ENCODE data around the gene PPM1B. TPM values are rescaled to one million over a fixed set of nuclear protein-coding genes. Genes with fewer than 3 reads are reported as not detected.

Gene PPM1B
- total and polyA plus RNA-seq, 5 experiments from 2014 or later, result 43.3 to 88.0 (median 54.5) TPM

GRCh38 chr2:44186810-44187209 lies 18.1 kb downstream of the PPM1B start:
- Mint-ChIP-seq H3K27me3 (no peaks in the 10 kb centered on the region), H3K4me3 (peak overlapping the region in 9 of 10 donors; percentile 1 to 57 (median 25)), H3K9me3 (no peaks in the 10 kb centered on the region), H3K36me3 (peaks cover 5 to 46% (median 12%) of the 10 kb centered on the region in 3 donors), H3K4me1 (peaks cover 35 to 90% (median 89%) of the 10 kb centered on the region in 4 donors), H3K27ac (peak overlapping the region in 8 of 10 donors; percentile 0 to 97 (median 22))
- POLR2A ChIA-PET, result no interaction called here
- DNase-seq (no peak), ATAC-seq (no peak)

DNA sequence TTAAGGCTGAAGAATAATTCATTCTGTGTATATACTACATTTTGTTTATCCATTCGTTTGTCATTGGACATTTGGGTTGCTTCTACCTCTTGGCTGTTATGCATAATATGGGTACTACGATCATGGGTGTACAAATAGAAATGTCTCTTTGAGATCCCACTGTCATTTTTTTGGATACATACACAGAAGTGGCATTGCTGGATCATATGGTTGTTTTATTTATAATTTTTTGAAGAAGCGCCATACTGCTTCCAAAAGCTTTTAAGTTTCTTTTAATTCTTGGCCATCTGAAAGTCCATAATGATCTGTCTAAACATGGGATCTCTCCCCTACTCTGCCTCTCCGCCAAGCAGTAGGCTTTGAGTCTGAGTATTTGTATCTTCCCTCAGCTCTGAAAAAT lies 18.6 kb downstream of the PPM1B start:
- H3K4me3 Mint-ChIP-seq, result peak overlapping the region in 8 of 10 donors; percentile 4 to 57 (median 32)
- ATAC-seq (no peak), DNase-seq (no peak)
- H3K9me3 Mint-ChIP-seq, result no peaks in the 10 kb centered on the region
- H3K27ac Mint-ChIP-seq, result peak overlapping the region in 4 of 10 donors; percentile 0 to 13 (median 6)
- POLR2A ChIA-PET, result no interaction called here
- no peaks in the 10 kb centered on the region for H3K27me3 Mint-ChIP-seq
- peaks cover 36 to 91% (median 89%) of the 10 kb centered on the region in 4 donors for H3K4me1 Mint-ChIP-seq
- peaks cover 5 to 48% (median 12%) of the 10 kb centered on the region in 3 donors for H3K36me3 Mint-ChIP-seq

DNA sequence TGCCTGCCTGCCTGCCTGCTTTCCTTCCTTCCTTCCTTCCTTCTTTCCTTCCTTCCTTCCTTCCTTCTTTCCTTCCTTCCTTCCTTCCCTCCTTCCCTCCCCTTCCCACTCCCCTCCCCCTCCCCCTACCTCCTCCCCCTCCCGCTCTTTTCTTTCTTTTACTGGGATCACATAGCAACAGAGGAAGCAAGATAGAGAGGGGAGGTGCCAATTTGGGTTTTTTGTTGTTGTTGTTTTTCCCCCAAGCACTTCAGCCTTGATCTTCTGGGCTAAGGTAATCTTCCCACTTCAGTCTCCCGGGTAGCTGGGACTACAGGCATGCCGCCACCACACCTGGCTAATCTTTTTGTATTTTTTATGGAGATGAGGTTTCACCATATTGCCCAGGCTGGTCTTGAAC lies 20.0 kb downstream of the PPM1B start:
- Mint-ChIP-seq H3K27me3 (no peaks in the 10 kb centered on the region), H3K36me3 (peaks cover 5 to 44% (median 12%) of the 10 kb centered on the region in 3 donors), H3K4me3 (peak overlapping the region in 9 of 10 donors; percentile 9 to 72 (median 50)), H3K9me3 (no peaks in the 10 kb centered on the region), H3K27ac (peak overlapping the region in 5 of 10 donors; percentile 41 to 77 (median 74)), H3K4me1 (peaks cover 32 to 86% (median 83%) of the 10 kb centered on the region in 4 donors)
- POLR2A ChIA-PET, result no interaction called here
- ATAC-seq (no peak), DNase-seq (no peak)

DNA sequence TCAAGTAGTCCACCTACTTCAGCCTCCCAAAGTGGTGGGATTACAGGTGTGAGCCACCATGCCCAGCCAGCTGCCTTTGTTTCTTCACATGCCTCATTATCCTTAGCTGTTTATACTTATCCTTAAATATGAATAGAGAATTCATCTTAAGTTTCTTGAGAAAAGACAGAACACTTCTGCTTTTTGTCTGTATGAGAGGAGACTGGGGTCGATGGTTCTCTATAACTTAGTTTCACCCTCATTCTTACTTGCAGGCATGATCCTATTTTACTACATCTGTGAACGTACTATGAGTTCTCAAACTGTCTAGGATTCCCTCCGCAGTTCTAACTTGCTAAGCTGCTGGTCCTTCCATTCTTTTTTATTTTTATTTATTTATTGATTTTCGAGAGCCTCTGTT lies 20.4 kb downstream of the PPM1B start:
- POLR2A ChIA-PET, result interaction anchor here (1.2 kb wide), 1 partner anchor 11 kb away, joined by 3 read pairs; no protein-coding TSS in a partner anchor
- H3K4me1 Mint-ChIP-seq, result peaks cover 30 to 84% (median 82%) of the 10 kb centered on the region in 4 donors
- peak overlapping the region in 8 of 10 donors; percentile 9 to 72 (median 52) for H3K4me3 Mint-ChIP-seq
- peak overlapping the region in 5 of 10 donors; percentile 41 to 77 (median 63) for H3K27ac Mint-ChIP-seq
- no peak for DNase-seq
- no peaks in the 10 kb centered on the region for H3K9me3 Mint-ChIP-seq
- no peaks in the 10 kb centered on the region for H3K27me3 Mint-ChIP-seq
- H3K36me3 Mint-ChIP-seq, result peaks cover 5 to 44% (median 14%) of the 10 kb centered on the region in 3 donors
- ATAC-seq, result no peak

GRCh38 chr2:44190526-44190925 lies 21.9 kb downstream of the PPM1B start:
- H3K9me3 Mint-ChIP-seq, result no peaks in the 10 kb centered on the region
- no peaks in the 10 kb centered on the region for H3K27me3 Mint-ChIP-seq
- H3K4me1 Mint-ChIP-seq, result peaks cover 27 to 78% (median 74%) of the 10 kb centered on the region in 4 donors
- no peak for DNase-seq
- peaks cover 5 to 54% (median 16%) of the 10 kb centered on the region in 3 donors for H3K36me3 Mint-ChIP-seq
- POLR2A ChIA-PET, result interaction anchor here (1.2 kb wide), 1 partner anchor 12 kb away, joined by 3 read pairs; no protein-coding TSS in a partner anchor
- H3K4me3 Mint-ChIP-seq, result peak overlapping the region in 8 of 10 donors; percentile 3 to 58 (median 46)
- ATAC-seq, result no peak
- H3K27ac Mint-ChIP-seq, result peak overlapping the region in 2 of 10 donors; percentile 13 to 35

GRCh38 chr2:44191739-44192138 lies 23.1 kb downstream of the PPM1B start:
- H3K4me1 Mint-ChIP-seq, result peaks cover 30 to 77% (median 76%) of the 10 kb centered on the region in 4 donors
- peak overlapping the region in 6 of 10 donors; percentile 9 to 42 (median 31) for H3K4me3 Mint-ChIP-seq
- peak overlapping the region in 5 of 10 donors; percentile 11 to 60 (median 16) for H3K27ac Mint-ChIP-seq
- ATAC-seq, result no peak
- POLR2A ChIA-PET, result no interaction called here
- H3K36me3 Mint-ChIP-seq, result peaks cover 4 to 55% (median 17%) of the 10 kb centered on the region in 3 donors
- no peaks in the 10 kb centered on the region for H3K9me3 Mint-ChIP-seq
- no peaks in the 10 kb centered on the region for H3K27me3 Mint-ChIP-seq
- no peak for DNase-seq

DNA sequence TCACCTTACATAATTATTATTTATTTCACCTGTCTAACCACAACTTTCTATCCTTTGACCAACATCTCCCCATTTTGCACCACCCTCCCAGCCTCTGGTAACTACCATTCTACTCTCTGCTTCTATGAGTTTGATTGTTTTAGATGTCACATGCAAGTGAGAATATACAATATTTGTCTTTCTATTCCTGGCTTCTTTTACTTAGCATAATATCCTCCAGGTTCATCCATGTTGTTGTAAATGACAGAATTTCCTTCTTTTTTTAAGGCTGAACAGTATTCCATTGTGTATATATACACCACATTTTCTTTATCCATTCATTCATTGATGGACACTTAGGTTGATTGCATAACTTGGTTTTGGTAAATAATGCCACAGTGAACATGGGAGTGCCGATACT lies 24.0 kb downstream of the PPM1B start:
- H3K4me3 Mint-ChIP-seq, result peak overlapping the region in 3 of 10 donors; percentile 5 to 25 (median 6)
- peaks cover 0 to 58% (median 14%) of the 10 kb centered on the region in 3 donors for H3K36me3 Mint-ChIP-seq
- H3K27me3 Mint-ChIP-seq, result no peaks in the 10 kb centered on the region
- DNase-seq (no peak), ATAC-seq (no peak)
- peak overlapping the region in 1 of 10 donors; percentile 57 for H3K27ac Mint-ChIP-seq
- peaks cover 27 to 73% (median 70%) of the 10 kb centered on the region in 4 donors for H3K4me1 Mint-ChIP-seq
- POLR2A ChIA-PET, result no interaction called here
- H3K9me3 Mint-ChIP-seq, result no peaks in the 10 kb centered on the region

- no peaks in the 10 kb centered on the region for H3K27me3 Mint-ChIP-seq
- no peak for ATAC-seq
- H3K27ac Mint-ChIP-seq, result peak overlapping the region in 1 of 10 donors; percentile 11
- peaks cover 0 to 56% (median 9%) of the 10 kb centered on the region in 3 donors for H3K36me3 Mint-ChIP-seq
- no peaks in the 10 kb centered on the region for H3K9me3 Mint-ChIP-seq
- no peak for DNase-seq
- peaks cover 28 to 73% (median 63%) of the 10 kb centered on the region in 4 donors for H3K4me1 Mint-ChIP-seq
- POLR2A ChIA-PET, result no interaction called here
- H3K4me3 Mint-ChIP-seq, result peak overlapping the region in 3 of 10 donors; percentile 0 to 8 (median 7)
Observed at GRCh38 chr2:44195714-44196113, 27.0 kb downstream of the PPM1B start.

DNA sequence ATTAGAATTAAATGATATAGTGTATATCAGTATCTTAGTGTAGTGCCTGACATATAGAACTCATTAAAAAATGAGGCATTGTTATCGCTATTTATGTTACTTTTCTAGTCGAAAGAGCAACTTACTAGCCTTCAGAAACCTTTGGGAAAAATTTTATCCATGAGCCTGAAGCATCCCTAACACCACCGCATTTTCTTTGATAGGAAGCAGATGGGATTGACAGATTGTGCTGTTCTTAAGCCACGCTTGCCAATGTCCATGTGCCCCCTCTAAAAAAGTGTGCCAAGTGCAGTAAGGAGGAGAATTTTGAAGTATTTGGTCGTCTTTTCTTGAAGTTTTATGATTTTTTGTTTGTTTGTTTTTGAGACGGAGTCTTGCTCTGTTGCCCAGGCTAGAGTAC lies 29.1 kb downstream of the PPM1B start:
- POLR2A ChIA-PET, result no interaction called here
- Mint-ChIP-seq H3K36me3 (peaks cover 14 to 62% (median 30%) of the 10 kb centered on the region in 3 donors), H3K27ac (peak overlapping the region in 2 of 10 donors; percentile 18 to 22), H3K4me3 (peak overlapping the region in 2 of 10 donors; percentile 6 to 13), H3K27me3 (no peaks in the 10 kb centered on the region), H3K9me3 (no peaks in the 10 kb centered on the region), H3K4me1 (peaks cover 28 to 73% (median 63%) of the 10 kb centered on the region in 4 donors)
- ATAC-seq, result no peak
- no peak for DNase-seq

DNA sequence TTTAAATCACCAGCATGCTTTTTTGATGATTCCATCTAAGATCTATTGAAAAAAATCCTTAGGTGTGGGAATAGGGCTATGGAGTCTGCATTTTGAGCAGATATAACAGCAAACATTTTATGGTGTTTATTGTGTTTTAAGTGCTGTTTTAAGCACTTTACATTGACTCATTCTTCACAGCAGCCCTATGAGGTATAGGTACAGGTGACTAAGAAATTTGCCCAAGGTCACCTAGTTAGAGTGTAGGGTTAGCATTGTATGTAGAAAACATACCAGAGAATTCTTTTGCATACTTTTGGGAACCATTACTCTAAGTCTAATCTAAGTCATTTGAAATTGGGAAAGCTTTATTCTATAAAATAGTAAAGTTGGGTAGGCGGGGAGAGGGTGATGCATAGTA lies 31.3 kb downstream of the PPM1B start:
- ATAC-seq (no peak), DNase-seq (no peak)
- Mint-ChIP-seq H3K27me3 (no peaks in the 10 kb centered on the region), H3K27ac (no peak overlapping the region), H3K4me1 (peaks cover 28 to 84% (median 65%) of the 10 kb centered on the region in 4 donors), H3K36me3 (peaks cover 24 to 68% (median 37%) of the 10 kb centered on the region in 3 donors), H3K4me3 (no peak overlapping the region), H3K9me3 (peaks cover 0 to 6% (median 0%) of the 10 kb centered on the region in 9 donors)
- POLR2A ChIA-PET, result no interaction called here

DNA sequence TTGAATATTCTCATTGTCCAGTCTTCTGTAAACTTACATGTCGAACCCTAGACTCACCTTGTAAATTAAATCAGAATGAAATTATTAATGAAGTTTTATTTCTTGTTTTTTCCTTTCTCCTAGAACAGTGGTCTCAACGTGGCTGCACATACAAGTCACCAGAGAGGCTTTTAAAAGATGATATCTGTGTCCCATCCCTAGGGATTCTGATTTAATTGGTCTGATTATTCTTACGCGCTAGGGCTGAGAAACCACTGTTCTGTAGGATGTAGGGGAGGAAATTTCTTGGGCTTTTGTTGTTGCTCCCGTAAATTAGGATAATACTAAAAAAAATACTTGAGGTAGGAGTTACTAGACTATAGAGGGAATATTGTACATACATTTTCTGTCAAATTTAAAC lies 32.1 kb downstream of the PPM1B start:
- peaks cover 27 to 80% (median 63%) of the 10 kb centered on the region in 4 donors for H3K4me1 Mint-ChIP-seq
- POLR2A ChIA-PET, result no interaction called here
- H3K9me3 Mint-ChIP-seq, result peaks cover 0 to 6% (median 0%) of the 10 kb centered on the region in 9 donors
- peak overlapping the region in 1 of 10 donors; percentile 49 for H3K27ac Mint-ChIP-seq
- peak overlapping the region in 6 of 10 donors; percentile 5 to 69 (median 31) for H3K4me3 Mint-ChIP-seq
- no peak for DNase-seq
- peaks cover 24 to 65% (median 37%) of the 10 kb centered on the region in 3 donors for H3K36me3 Mint-ChIP-seq
- ATAC-seq, result no peak
- no peaks in the 10 kb centered on the region for H3K27me3 Mint-ChIP-seq

- Mint-ChIP-seq H3K27ac (peak overlapping the region in 2 of 10 donors; percentile 2 to 12), H3K4me3 (peak overlapping the region in 7 of 10 donors; percentile 0 to 39 (median 21)), H3K27me3 (no peaks in the 10 kb centered on the region), H3K9me3 (peaks cover 0 to 6% (median 0%) of the 10 kb centered on the region in 9 donors), H3K36me3 (peaks cover 24 to 59% (median 34%) of the 10 kb centered on the region in 3 donors), H3K4me1 (peaks cover 22 to 73% (median 55%) of the 10 kb centered on the region in 4 donors)
- POLR2A ChIA-PET, result no interaction called here
- ATAC-seq (no peak), DNase-seq (no peak)
Observed at GRCh38 chr2:44201648-44202165, 33.0 kb downstream of the PPM1B start.

GRCh38 chr2:44203542-44203941 lies 34.9 kb downstream of the PPM1B start:
- H3K27ac Mint-ChIP-seq, result peak overlapping the region in 3 of 10 donors; percentile 3 to 67 (median 49)
- ATAC-seq, result no peak
- H3K27me3 Mint-ChIP-seq, result no peaks in the 10 kb centered on the region
- peak overlapping the region in 3 of 10 donors; percentile 13 to 44 (median 24) for H3K4me3 Mint-ChIP-seq
- H3K4me1 Mint-ChIP-seq, result peaks cover 19 to 70% (median 48%) of the 10 kb centered on the region in 4 donors
- peaks cover 0 to 6% (median 0%) of the 10 kb centered on the region in 9 donors for H3K9me3 Mint-ChIP-seq
- DNase-seq, result no peak
- POLR2A ChIA-PET, result interaction anchor here (0.6 kb wide), 1 partner anchor 148 kb away, joined by 3 read pairs; no protein-coding TSS in a partner anchor
- peaks cover 24 to 54% (median 34%) of the 10 kb centered on the region in 3 donors for H3K36me3 Mint-ChIP-seq

All from naive thymus-derived CD8-positive, alpha-beta T cell (primary cell).